Astrocyte (in vitro differentiated cells and primary cell): ENCODE measurements around the gene LRGUK. TPM values are rescaled to one million over a fixed set of nuclear protein-coding genes. Genes with fewer than 3 reads are reported as not detected.

Source experiments
- DNase-seq: peaks from one replicate; pipeline ENCODE4 v3.0.0-alpha.2; 2010; ENCODE audit warnings: low read depth
- FAIRE-seq: peaks from 2 replicates; lab custom pipeline; 2011; peaks lifted over from hg19 to GRCh38; lab: Jason Lieb, UNC
- H2AFZ ChIP-seq: 2 replicates; pipeline ENCODE4 v1.6.0; 2012; ENCODE audit warnings: low read depth, low read length, inconsistent platforms
- H3K27ac ChIP-seq: 2 replicates; pipeline ENCODE4 v1.5.1; 2011; ENCODE audit warnings: low read depth, low read length, inconsistent platforms
- H3K27me3 ChIP-seq: 2 replicates; pipeline ENCODE4 v1.6.0; 2011; ENCODE audit warnings: low read length, inconsistent platforms; ENCODE audit not compliant: insufficient read depth
- H3K36me3 ChIP-seq: 2 replicates; pipeline ENCODE4 v1.5.1; 2011; ENCODE audit warnings: low read length, inconsistent platforms; ENCODE audit not compliant: insufficient read depth
- H3K4me1 ChIP-seq: 2 replicates; pipeline ENCODE4 v1.5.1; 2011; ENCODE audit warnings: low read length, inconsistent platforms; ENCODE audit not compliant: insufficient read depth
- H3K4me2 ChIP-seq: 2 replicates; pipeline ENCODE4 v1.6.0; 2012; ENCODE audit warnings: low read length, inconsistent platforms
- H3K4me3 ChIP-seq: 2 replicates; pipeline ENCODE4 v1.5.1; 2011; ENCODE audit warnings: low read depth, mild to moderate bottlenecking, low read length, inconsistent platforms; ENCODE audit not compliant: insufficient read depth
- H3K79me2 ChIP-seq: 2 replicates; pipeline ENCODE4 v1.6.0; 2012; ENCODE audit warnings: mild to moderate bottlenecking, low read length, inconsistent platforms; ENCODE audit not compliant: insufficient read depth
- H3K9ac ChIP-seq: 2 replicates; pipeline ENCODE4 v1.6.0; 2012; ENCODE audit warnings: mild to moderate bottlenecking, low read length, inconsistent platforms
- H3K9me3 ChIP-seq: 2 replicates; pipeline ENCODE4 v1.5.1; 2012; ENCODE audit warnings: low read depth, mild to moderate bottlenecking, low read length, inconsistent platforms; ENCODE audit not compliant: insufficient read depth
- H4K20me1 ChIP-seq: 2 replicates; pipeline ENCODE4 v1.6.0; 2012; ENCODE audit warnings: low read length, inconsistent platforms; ENCODE audit not compliant: insufficient read depth
- H3K27ac Mint-ChIP-seq: one replicate; pipeline ENCODE4 v1.8.0; 2021; ENCODE audit warnings: mild to moderate bottlenecking, mixed read lengths; ENCODE audit not compliant: unreplicated experiment
- H3K27me3 Mint-ChIP-seq: one replicate; pipeline ENCODE4 v1.8.0; 2021; ENCODE audit warnings: low read depth, mixed read lengths; ENCODE audit not compliant: unreplicated experiment
- H3K36me3 Mint-ChIP-seq: one replicate; pipeline ENCODE4 v1.8.0; 2021; ENCODE audit warnings: low read depth, mixed read lengths; ENCODE audit not compliant: unreplicated experiment
- H3K4me1 Mint-ChIP-seq: one replicate; pipeline ENCODE4 v1.8.0; 2021; ENCODE audit warnings: low read depth, mixed read lengths; ENCODE audit not compliant: unreplicated experiment
- H3K4me3 Mint-ChIP-seq: one replicate; pipeline ENCODE4 v1.8.0; 2021; ENCODE audit warnings: mild to moderate bottlenecking, moderate library complexity, mixed read lengths; ENCODE audit not compliant: unreplicated experiment
- H3K9me3 Mint-ChIP-seq: one replicate; pipeline ENCODE4 v1.8.0; 2021; ENCODE audit warnings: mild to moderate bottlenecking, mixed read lengths; ENCODE audit not compliant: unreplicated experiment
- CTCF ChIP-seq: IDR thresholded peaks from 2 replicates; pipeline ENCODE4 v1.5.1; 2011; ENCODE audit warnings: low read depth, mild to moderate bottlenecking, inconsistent platforms, low read length, moderate library complexity; ENCODE audit not compliant: insufficient read depth
- EZH2 ChIP-seq: IDR thresholded peaks from 2 replicates; pipeline ENCODE4 v1.6.1; 2012; ENCODE audit warnings: mild to moderate bottlenecking, low read length, inconsistent platforms; ENCODE audit not compliant: insufficient read depth
- total RNA-seq: library from RNA; stranded (reverse); gene quantifications from 2 replicates; pipeline ENCODE4 v1.2.1, GENCODE V29; 2021

LRGUK gene
- total RNA-seq, 1 donor from 2014 or later, result 0.64 TPM

GRCh38 chr7:134278502-134279153, 151.5 kb downstream of the LRGUK start:
- Mint-ChIP-seq H3K9me3 (no peaks in the 10 kb centered on the region), H3K36me3 (no peaks in the 10 kb centered on the region)
- FAIRE-seq, result no peak

GRCh38 chr7:134279336-134279735, 152.2 kb downstream of the LRGUK start:
- Histone ChIP-seq H3K79me2 (no peaks in the 10 kb centered on the region), H3K27me3 (no peaks in the 10 kb centered on the region), H3K9me3 (no peaks in the 10 kb centered on the region), H3K36me3 (no peaks in the 10 kb centered on the region), H2AFZ (no peak overlapping the region), H3K4me3 (no peak overlapping the region), H3K4me2 (no peak overlapping the region), H3K27ac (no peak overlapping the region), H4K20me1 (no peaks in the 10 kb centered on the region), H3K9ac (no peak overlapping the region), H3K4me1 (no peaks in the 10 kb centered on the region)
- Mint-ChIP-seq H3K36me3 (no peaks in the 10 kb centered on the region), H3K27ac (no peak overlapping the region), H3K9me3 (no peaks in the 10 kb centered on the region), H3K4me1 (no peaks in the 10 kb centered on the region), H3K27me3 (peaks cover 3% of the 10 kb centered on the region), H3K4me3 (no peak overlapping the region)
- FAIRE-seq, result no peak
- DNase-seq, result no peak
- TF ChIP-seq EZH2 (no peak), CTCF (no peak)

More at GRCh38 chr7:134278502-134279153, 151.5 kb downstream of the LRGUK start:
- Mint-ChIP-seq H3K4me1 (no peaks in the 10 kb centered on the region), H3K4me3 (no peak overlapping the region), H3K27ac (no peak overlapping the region), H3K27me3 (peaks cover 3% of the 10 kb centered on the region)
- no peak overlapping the region for H3K27ac ChIP-seq
- no peaks in the 10 kb centered on the region for H4K20me1 ChIP-seq
- TF ChIP-seq CTCF (no peak), EZH2 (no peak)
- no peaks in the 10 kb centered on the region for H3K79me2 ChIP-seq
- no peak overlapping the region for H2AFZ ChIP-seq
- H3K4me3 ChIP-seq, result no peak overlapping the region
- no peaks in the 10 kb centered on the region for H3K4me1 ChIP-seq
- no peaks in the 10 kb centered on the region for H3K27me3 ChIP-seq
- no peaks in the 10 kb centered on the region for H3K36me3 ChIP-seq
- H3K4me2 ChIP-seq, result no peak overlapping the region
- DNase-seq, result no peak
- no peak overlapping the region for H3K9ac ChIP-seq
- no peaks in the 10 kb centered on the region for H3K9me3 ChIP-seq

- Histone ChIP-seq H3K27me3 (peaks cover under 1% of the 10 kb centered on the region), H3K9ac (no peak overlapping the region), H4K20me1 (no peaks in the 10 kb centered on the region), H3K27ac (no peak overlapping the region), H3K4me2 (no peak overlapping the region), H3K9me3 (no peaks in the 10 kb centered on the region), H3K36me3 (no peaks in the 10 kb centered on the region), H2AFZ (no peak overlapping the region), H3K4me3 (no peak overlapping the region), H3K4me1 (no peaks in the 10 kb centered on the region), H3K79me2 (no peaks in the 10 kb centered on the region)
- FAIRE-seq, result no peak
- Mint-ChIP-seq H3K4me1 (no peaks in the 10 kb centered on the region), H3K27me3 (peaks cover 6% of the 10 kb centered on the region), H3K27ac (no peak overlapping the region), H3K36me3 (no peaks in the 10 kb centered on the region), H3K4me3 (no peak overlapping the region), H3K9me3 (no peaks in the 10 kb centered on the region)
- DNase-seq, result no peak
- TF ChIP-seq CTCF (no peak), EZH2 (no peak)
These were observed 152.8 kb downstream of the LRGUK start for GRCh38 chr7:134279898-134280297.
